GM21619 (cell line): ENCODE results near the gene ANKRD13C.
"Not testable (repeated sequence)": the region's sequence is repeated elsewhere in the genome, so short reads cannot be mapped to it uniquely, and the experiment has no call there.

Experiments used
- ATAC-seq: cut with Tn5 transposase; IDR thresholded peaks from one replicate; pipeline ENCODE4 v1.9.1; 2021; ENCODE audit not compliant: unreplicated experiment

The ANKRD13C gene

GRCh38 chr1:70354332-70355110 is at the start of gene ANKRD13C:
Gene ANKRD13C, minus strand, starts transcription at chr1:70354722. Its CDS starts 314 bp downstream, at chr1:70354408.
- peak; percentile 92 for ATAC-seq

GRCh38 chr1:70403759-70404158 is 49.2 kb upstream of the ANKRD13C start:
- no peak for ATAC-seq

- ATAC-seq = no peak
These were observed 47.5 kb upstream of the ANKRD13C start for GRCh38 chr1:70401974-70402373.

GRCh38 chr1:70400335-70400734 is 45.8 kb upstream of the ANKRD13C start:
- no peak for ATAC-seq

GRCh38 chr1:70397013-70397412 is 42.5 kb upstream of the ANKRD13C start:
- no peak for ATAC-seq

GRCh38 chr1:70396607-70397006 is 42.1 kb upstream of the ANKRD13C start:
- no peak for ATAC-seq

GRCh38 chr1:70392626-70393025 is 38.1 kb upstream of the ANKRD13C start:
- ATAC-seq = no peak

GRCh38 chr1:70387507-70387906 is 33.0 kb upstream of the ANKRD13C start:
- no peak for ATAC-seq

- no peak for ATAC-seq
These were observed 31.6 kb upstream of the ANKRD13C start for GRCh38 chr1:70386121-70386520.

- ATAC-seq = no peak
These were observed 31.0 kb upstream of the ANKRD13C start for GRCh38 chr1:70385477-70385876.

GRCh38 chr1:70384542-70384941 is 30.0 kb upstream of the ANKRD13C start:
- no peak for ATAC-seq

- ATAC-seq = no peak
These were observed 29.0 kb upstream of the ANKRD13C start for GRCh38 chr1:70383483-70383882.

GRCh38 chr1:70382682-70383081 is 28.2 kb upstream of the ANKRD13C start:
- ATAC-seq = peak; percentile 92

- ATAC-seq = no peak
These were observed 21.7 kb upstream of the ANKRD13C start for GRCh38 chr1:70376196-70376595.

GRCh38 chr1:70373580-70373979 is 19.1 kb upstream of the ANKRD13C start:
- not testable (repeated sequence) for ATAC-seq

GRCh38 chr1:70372426-70372825 is 17.9 kb upstream of the ANKRD13C start:
- ATAC-seq = no peak

GRCh38 chr1:70371586-70371985 is 17.1 kb upstream of the ANKRD13C start:
- ATAC-seq = not testable (repeated sequence)

- ATAC-seq = not testable (repeated sequence)
These were observed 12.9 kb upstream of the ANKRD13C start for GRCh38 chr1:70367397-70367796.

- not testable (repeated sequence) for ATAC-seq
These were observed 12.5 kb upstream of the ANKRD13C start for GRCh38 chr1:70366997-70367396.

GRCh38 chr1:70366425-70366952 is 12.0 kb upstream of the ANKRD13C start:
- not testable (repeated sequence) for ATAC-seq

- peak; percentile 62 for ATAC-seq
These were observed 9.9 kb upstream of the ANKRD13C start for GRCh38 chr1:70364439-70364838.

- ATAC-seq = no peak
These were observed 7.3 kb upstream of the ANKRD13C start for GRCh38 chr1:70361727-70362398.
